Panc1 (cell line): ENCODE measurements around the gene PSG2.
"Not testable (repeated sequence)": the region's sequence is repeated elsewhere in the genome, so short reads cannot be mapped to it uniquely, and the experiment has no call there.

ENCODE experiments used
- CTCF ChIP-seq: fragments of 450-650 bp; IDR thresholded peaks from 2 replicates; pipeline ENCODE4 v1.5.1; 2017; ENCODE audit warnings: mild to moderate bottlenecking
- POLR2AphosphoS5 ChIP-seq: IDR thresholded peaks from 2 replicates; pipeline ENCODE4 v1.6.1; 2012; ENCODE audit warnings: mild to moderate bottlenecking, low read depth, low read length, moderate library complexity
- SIN3A ChIP-seq: IDR thresholded peaks from 2 replicates; pipeline ENCODE4 v1.6.1; 2012; ENCODE audit warnings: low read depth, mild to moderate bottlenecking, low read length, moderate library complexity, borderline replicate concordance; ENCODE audit not compliant: insufficient read depth
- TCF7L2 ChIP-seq: IDR thresholded peaks from 2 replicates; pipeline ENCODE4 v1.6.1; 2011; ENCODE audit warnings: mild to moderate bottlenecking, low read depth, low read length, inconsistent platforms

GRCh38 chr19:43114626-43115025 is 32.1 kb upstream of the PSG2 start:
- not testable (repeated sequence) for TF ChIP-seq SIN3A, CTCF, POLR2AphosphoS5, TCF7L2
